ENCODE measurements around the gene RNF207. TPM values are rescaled to one million over a fixed set of nuclear protein-coding genes. Genes with fewer than 3 reads are reported as not detected.

The RNF207 gene
- total RNA-seq, 3 donors from 2014 or later = 2.7 to 32.4 (median 29.9) TPM

DNA sequence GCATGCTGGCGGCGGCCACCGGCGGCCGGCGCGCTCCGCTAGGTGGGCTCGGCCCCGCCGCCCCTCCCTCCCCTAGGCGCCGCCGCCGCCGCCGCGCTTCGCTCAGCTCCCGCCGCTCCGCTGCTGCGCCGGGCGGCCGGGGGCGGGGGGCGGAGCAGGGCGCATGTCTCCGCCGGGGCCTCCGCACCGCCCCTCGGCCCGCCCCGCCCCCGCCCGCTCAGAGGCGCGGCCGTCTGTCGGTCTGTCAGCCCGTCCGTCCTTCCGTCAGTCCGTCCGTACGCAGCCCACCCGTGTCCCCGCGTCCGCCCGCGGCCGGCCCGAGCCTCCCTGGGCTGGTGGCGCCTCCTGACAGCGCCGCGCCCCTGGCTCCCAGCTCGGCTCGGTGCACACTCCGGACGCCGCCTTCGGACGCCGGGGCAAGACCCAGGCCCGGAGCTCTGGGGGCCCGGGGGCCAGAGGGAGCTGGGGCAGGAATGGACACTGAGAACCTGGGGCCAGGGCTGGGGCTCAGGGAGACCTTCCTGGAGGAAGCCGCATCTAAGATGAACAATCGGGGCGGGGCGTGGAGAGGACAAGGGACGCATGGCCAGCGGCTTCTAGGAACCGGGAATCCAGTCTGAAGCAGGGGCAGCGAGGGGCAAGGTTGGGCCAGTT, 55.2 kb downstream of the RNF207 start, which contains the start of gene GPR153:
GPR153 (minus strand) TSS at position 138 of the 654 bp plus-strand sequence. CDS start 6,193 bp downstream, outside the sequence.
- H3K4me3 ChIP-seq = peak within 1 kb of the TSS; percentile 64 to 83 (median 64)
- DNase-seq (ENCODE audit: low spot score in 2 of 2) = no peak
- no peaks in the 10 kb centered on the region for H3K9me3 ChIP-seq
- TF ChIP-seq POLR2AphosphoS5 (IDR thresholded peaks at IDR 0.05) (no peak), POLR2A (IDR thresholded peaks at IDR 0.05) (no peak)
- TF ChIP-seq, protein P1, sequence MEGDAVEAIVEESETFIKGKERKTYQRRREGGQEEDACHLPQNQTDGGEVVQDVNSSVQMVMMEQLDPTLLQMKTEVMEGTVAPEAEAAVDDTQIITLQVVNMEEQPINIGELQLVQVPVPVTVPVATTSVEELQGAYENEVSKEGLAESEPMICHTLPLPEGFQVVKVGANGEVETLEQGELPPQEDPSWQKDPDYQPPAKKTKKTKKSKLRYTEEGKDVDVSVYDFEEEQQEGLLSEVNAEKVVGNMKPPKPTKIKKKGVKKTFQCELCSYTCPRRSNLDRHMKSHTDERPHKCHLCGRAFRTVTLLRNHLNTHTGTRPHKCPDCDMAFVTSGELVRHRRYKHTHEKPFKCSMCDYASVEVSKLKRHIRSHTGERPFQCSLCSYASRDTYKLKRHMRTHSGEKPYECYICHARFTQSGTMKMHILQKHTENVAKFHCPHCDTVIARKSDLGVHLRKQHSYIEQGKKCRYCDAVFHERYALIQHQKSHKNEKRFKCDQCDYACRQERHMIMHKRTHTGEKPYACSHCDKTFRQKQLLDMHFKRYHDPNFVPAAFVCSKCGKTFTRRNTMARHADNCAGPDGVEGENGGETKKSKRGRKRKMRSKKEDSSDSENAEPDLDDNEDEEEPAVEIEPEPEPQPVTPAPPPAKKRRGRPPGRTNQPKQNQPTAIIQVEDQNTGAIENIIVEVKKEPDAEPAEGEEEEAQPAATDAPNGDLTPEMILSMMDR (IDR thresholded peaks at IDR 0.05) = no peak
- H3K27me3 ChIP-seq = no peaks in the 10 kb centered on the region
- peaks cover 0 to 5% of the 10 kb centered on the region in 2 donors for H3K4me1 ChIP-seq
- intact Hi-C loops (cut with DNase I; ENCODE audit: low total_unique reads) = loop anchor here (10.0 kb wide), 2 partner anchors 736 to 1234 kb away; no protein-coding TSS in a partner anchor
- H3K36me3 ChIP-seq = no peaks in the 10 kb centered on the region
- peak within 1 kb of the TSS; percentile 21 to 78 for H3K27ac ChIP-seq

DNA sequence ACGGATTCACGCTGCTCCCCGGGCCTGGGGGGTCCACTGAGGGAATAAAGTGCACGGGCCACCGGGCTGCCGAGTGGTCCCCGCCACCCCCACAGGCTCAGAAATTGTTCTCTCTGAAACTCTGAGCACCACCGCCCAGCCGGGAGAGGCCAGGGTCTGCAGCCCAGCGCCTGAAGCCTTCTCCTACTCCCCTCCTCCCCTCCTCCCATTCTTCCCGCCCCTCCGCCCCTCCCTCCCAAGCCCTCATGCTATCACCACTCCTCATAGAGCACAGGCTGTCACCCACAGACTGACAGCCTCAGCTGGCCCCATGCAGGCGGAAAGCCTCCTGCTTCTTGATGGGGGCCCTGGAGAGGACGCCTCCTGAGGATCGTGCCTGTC, 55.7 kb downstream of the RNF207 start:
- intact Hi-C loops (cut with DNase I; ENCODE audit: low total_unique reads) = loop anchor here (10.0 kb wide), 2 partner anchors 737 to 1233 kb away; no protein-coding TSS in a partner anchor
- Histone ChIP-seq H3K27me3 (no peaks in the 10 kb centered on the region), H3K4me1 (peaks cover 0 to 5% of the 10 kb centered on the region in 2 donors), H3K9me3 (no peaks in the 10 kb centered on the region), H3K36me3 (no peaks in the 10 kb centered on the region), H3K4me3 (peak overlapping the region; percentile 64 to 83 (median 64)), H3K27ac (peak overlapping the region in 1 of 2 donors; percentile 25)
- TF ChIP-seq POLR2AphosphoS5 (IDR thresholded peaks at IDR 0.05) (no peak), POLR2A (IDR thresholded peaks at IDR 0.05) (no peak)
- TF ChIP-seq, protein P1 (IDR thresholded peaks at IDR 0.05) = no peak
- no peak for DNase-seq (ENCODE audit: low spot score in 2 of 2)

DNA sequence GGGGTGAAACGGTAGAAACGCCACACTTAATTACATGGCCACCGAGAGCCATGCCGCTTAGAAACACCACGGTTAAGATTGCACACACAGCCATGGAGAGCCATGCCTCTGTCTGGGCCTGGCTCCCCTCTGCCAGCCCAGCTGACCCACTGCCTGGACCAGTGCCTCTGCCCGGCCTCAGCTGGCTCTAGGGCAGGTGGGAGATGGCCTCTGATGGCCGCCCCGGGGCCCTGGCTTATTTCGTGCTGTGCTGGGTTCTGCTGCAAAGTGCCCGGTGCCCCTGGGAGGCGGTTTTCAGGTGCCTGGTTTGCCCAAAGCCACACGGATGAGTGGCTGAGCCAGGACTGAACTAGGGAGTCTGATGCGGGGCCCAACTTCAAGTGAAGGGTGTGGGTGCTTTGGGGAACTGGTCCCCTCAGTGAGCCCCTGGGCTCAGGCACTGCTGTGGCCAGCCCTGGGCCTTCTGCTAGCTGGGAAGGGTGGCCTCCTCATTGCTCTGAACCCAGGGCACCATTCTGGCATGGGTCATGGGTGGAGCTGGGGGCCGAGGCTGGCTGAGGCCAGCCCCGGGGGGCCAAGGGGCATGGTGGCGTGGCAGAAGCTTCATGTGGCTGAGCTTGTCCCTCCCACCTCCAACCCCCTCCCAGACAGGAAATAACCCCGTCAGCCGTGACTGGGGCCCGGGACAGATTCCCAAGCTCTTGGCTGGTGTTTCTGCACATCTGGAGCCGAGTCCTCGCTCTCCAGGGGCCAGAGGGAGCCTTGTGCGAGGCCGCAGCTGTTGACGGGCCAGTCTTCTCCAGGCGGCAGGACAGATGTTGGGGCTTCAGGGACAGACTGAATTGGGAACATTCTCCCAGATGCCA, 56.9 kb downstream of the RNF207 start:
- Histone ChIP-seq H3K9me3 (no peaks in the 10 kb centered on the region), H3K4me1 (peaks cover 0 to 5% of the 10 kb centered on the region in 2 donors), H3K27ac (peak overlapping the region in 1 of 2 donors; percentile 55), H3K36me3 (no peaks in the 10 kb centered on the region), H3K27me3 (no peaks in the 10 kb centered on the region), H3K4me3 (no peak overlapping the region)
- DNase-seq (ENCODE audit: low spot score in 2 of 2) = no peak
- intact Hi-C loops (cut with DNase I; ENCODE audit: low total_unique reads) = loop anchor here (10.0 kb wide), 2 partner anchors 738 to 1232 kb away; no protein-coding TSS in a partner anchor
- no peak for TF ChIP-seq POLR2A (IDR thresholded peaks at IDR 0.05)
- no peak for TF ChIP-seq POLR2AphosphoS5 (IDR thresholded peaks at IDR 0.05)
- TF ChIP-seq, protein P1 (IDR thresholded peaks at IDR 0.05) = no peak

DNA sequence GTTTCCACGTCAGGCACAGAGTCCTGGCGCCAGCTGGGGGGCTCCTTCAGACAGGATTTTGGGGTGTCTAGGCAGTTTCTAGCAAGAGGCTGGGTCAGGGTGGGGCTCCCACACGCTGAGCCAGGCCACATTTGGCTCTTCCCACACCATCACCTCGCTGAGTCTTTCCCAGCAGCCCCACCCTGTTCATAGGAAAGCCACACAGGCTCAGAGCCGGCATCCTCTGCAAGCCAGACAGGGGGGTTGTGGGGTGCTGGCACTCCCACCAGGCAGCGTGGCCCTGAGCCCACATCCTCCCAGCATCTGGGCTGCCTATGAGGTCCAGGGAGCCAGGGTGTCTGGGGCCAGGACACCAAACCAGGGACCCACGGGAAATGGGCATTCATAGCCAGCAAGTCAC, 57.8 kb downstream of the RNF207 start:
- no peak for DNase-seq (ENCODE audit: low spot score in 2 of 2)
- peaks cover 0 to 5% of the 10 kb centered on the region in 2 donors for H3K4me1 ChIP-seq
- H3K36me3 ChIP-seq = no peaks in the 10 kb centered on the region
- H3K4me3 ChIP-seq = no peak overlapping the region
- H3K27me3 ChIP-seq = no peaks in the 10 kb centered on the region
- intact Hi-C loops (cut with DNase I; ENCODE audit: low total_unique reads) = loop anchor here (10.0 kb wide), 2 partner anchors 739 to 1231 kb away; no protein-coding TSS in a partner anchor
- no peaks in the 10 kb centered on the region for H3K9me3 ChIP-seq
- TF ChIP-seq, protein P1 (IDR thresholded peaks at IDR 0.05) = no peak
- TF ChIP-seq POLR2A (IDR thresholded peaks at IDR 0.05) = no peak
- TF ChIP-seq POLR2AphosphoS5 (IDR thresholded peaks at IDR 0.05) = no peak
- peak overlapping the region in 1 of 2 donors; percentile 0 for H3K27ac ChIP-seq
